ENCODE results near the gene DMRT1.
A peak's percentile ranks its signal among the peaks of the same experiment; 100 is the strongest.
"Not testable (repeated sequence)": the region's sequence is repeated elsewhere in the genome, so short reads cannot be mapped to it uniquely, and the experiment has no call there.

The DMRT1 gene

DNA sequence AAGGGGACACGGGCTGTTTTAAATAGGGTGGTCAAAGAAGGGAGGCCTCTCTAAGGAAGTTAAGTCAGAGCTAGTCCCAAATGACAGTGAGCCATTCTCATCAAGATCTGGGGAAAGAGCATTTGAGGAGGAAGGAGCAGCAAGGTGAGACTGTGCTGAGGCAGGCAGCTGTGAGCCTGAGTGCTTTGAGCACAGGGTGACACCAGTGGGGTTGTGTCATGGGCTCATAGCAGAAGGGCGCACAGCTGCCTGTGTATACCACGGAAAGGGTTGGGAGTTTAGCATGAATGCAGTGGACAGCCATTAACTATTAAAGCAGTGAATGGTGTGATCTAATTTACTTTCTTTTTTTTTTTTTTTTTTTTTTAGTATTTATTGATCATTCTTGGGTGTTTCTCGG lies 19.2 kb downstream of the DMRT1 start:
- no peak for DNase-seq

DNA sequence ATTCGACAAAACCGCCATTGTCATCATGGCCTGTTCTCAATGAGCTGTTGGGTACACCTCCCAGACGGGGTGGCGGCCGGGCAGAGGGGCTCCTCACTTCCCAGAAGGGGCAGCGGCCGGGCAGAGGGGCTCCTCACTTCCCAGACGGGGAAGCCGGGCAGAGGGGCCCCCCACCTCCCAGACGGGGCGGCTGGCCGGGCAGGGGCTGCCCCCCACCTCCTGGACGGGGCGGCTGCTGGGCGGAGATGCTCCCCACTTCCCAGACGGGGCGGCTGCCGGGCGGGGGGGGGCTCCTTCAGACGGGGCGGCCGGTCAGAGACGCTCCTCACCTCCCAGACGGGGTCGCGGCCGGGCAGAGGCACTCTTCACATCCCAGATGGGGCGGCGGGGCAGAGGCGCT lies 20.0 kb downstream of the DMRT1 start:
- DNase-seq = not testable (repeated sequence)

DNA sequence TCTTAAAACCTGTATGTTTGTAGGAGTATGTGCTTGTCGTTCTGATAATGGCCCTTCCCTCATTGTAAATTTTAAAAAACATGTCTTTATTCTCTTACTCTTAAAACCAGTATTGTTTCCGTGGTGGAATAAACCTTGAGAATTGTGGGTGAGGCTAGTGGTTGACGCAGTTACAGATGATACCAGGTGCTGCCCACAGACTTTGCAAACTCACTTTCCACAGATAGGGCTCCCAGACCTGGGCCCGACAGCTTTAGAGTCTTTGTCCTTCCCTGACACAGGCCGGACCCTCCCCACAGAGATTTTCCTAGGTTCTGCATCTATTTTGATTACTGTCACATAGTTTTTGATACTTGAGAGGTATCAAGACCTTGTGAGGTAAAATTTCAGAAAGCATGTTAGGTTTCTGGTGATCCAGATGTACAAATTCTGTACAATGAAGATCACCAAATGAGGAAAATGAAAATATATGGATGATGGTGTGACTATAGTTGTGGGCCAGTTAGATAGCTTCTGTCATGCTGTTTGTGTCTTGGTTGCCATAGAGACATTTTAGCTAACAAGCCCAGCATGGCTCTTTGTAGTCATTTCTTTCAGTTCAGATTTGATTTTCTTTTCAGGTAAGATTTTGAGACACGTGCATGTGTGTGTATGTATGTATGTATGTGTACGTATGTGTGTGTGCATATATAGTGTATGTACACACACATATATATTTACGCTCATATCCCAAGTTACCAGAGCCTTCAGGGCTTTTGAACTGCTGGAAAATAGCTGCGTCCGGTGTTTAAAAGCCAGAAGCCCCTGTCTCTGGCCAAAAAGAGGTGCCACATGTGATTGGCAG lies 33.8 kb downstream of the DMRT1 start:
- DNase-seq = no peak

DNA sequence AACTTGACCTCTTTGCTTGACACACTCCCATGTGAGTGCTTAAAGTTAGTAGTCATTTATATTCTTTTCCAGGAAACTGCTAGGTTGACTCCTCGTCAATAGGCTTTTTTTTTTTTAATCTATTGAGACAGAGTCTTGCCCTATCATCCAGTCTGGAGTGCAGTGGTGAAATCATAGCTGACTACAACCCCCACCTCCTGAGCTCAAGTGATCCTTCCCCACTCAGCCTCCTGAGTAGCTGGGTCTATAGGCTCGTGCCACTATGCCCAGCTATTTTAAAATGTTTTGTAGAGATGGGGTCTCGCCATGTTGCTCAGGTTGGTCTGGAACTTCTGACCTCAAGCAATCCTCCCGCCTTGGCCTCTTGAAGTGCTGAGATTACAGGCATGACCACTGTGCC lies 34.9 kb downstream of the DMRT1 start:
- no peak for DNase-seq

DNA sequence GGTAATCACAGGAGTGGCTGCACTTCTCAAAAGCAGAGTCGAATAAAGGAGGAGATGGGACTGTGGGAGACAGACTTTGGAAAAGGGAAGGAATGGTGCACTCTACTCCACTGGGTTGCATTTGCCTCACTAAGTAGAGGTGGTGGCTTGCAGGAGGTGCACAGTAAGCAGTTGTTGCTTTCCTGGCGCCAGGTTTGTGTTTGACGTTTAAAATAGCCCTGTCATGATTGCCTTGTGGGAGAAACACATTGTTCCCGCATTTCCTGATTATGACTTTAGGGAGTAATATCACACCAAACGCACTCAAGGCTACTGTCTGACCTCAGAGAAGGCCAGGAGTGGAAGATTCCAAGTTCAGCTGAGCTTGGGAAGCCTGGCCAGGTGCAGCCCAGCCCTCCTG lies 36.7 kb downstream of the DMRT1 start:
- no peak for DNase-seq

DNA sequence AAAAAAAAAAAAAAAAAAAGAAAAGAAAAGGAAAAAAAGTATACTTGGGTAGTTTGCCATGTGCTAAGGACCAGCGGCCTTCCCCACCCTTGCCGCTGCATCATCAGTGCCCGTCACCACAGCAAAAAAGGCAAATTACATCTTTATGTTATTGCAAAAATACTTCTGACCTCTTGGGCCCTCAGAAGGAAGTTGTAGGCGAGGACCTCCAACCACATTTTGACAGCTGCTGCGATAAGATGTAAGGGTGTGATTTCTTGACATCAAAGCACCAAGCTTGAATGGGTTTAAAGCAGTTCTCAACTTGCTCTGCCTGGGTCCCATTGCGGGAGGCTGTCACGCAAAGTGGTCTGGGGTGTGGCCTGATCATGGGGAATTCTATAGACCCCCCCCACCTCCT lies 39.2 kb downstream of the DMRT1 start:
- DNase-seq = no peak

DNA sequence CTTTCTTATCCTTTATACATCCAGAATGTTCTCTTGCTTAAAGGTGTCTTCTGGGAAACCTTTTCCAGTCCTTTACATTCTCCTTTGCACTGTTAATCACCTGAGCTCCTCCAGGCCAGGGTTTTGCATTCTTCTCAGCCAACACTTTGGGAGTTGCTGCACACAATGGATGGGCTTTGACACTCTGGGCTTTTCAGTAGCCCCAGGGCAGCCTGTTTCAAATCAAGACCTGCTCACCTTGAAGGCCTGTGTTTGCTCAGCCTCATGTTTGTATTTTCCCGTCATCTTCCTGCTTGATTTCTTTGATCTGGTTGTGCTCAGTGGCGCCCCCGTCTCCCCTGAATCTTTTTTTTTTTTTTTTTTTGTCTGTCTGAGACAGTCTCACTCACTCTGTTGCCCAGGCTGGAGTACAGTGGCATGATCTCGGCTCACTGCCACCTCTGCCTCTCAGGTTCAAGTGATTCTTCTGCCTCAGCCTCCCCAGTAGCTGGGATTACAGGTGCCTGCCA lies 41.0 kb downstream of the DMRT1 start:
- DNase-seq = no peak

DNA sequence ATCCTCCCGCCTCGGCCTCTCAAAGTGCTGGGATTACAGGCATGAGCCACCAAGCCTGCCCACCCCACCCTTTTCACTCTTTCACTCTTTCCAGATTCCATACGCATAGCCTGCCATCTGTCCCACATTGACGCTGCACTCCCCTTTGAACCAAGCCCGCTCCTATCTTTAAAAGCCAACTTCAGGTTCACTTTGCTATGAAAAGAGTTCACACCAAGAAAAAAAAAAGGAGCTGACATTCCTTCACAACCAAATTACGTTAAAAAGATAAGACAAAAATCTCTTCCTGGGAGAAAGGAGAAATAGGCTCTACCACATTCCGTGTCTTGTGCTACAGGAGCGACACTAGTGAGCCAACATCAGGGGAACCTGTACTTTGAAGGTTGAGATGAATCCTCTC lies 41.5 kb downstream of the DMRT1 start:
- DNase-seq = no peak

DNA sequence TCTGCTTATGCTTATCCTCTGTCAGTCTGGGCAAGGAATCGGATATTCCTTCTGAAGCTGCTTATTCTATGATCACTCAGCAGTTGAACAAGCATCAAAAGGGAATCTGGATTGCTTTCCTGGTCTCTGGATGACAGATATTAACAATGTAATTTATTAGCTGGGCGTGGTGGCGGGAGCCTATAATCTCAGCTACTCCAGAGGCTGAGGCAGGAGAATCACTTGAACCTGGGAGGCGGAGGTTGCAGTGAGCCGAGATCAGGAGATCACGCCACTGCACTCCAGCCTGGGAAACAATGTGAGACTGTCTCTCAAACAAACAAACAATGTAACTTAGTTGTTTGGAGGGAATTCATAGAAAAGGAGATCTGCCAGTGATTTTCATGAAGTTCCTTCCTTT lies 45.4 kb downstream of the DMRT1 start:
- DNase-seq = no peak

DNA sequence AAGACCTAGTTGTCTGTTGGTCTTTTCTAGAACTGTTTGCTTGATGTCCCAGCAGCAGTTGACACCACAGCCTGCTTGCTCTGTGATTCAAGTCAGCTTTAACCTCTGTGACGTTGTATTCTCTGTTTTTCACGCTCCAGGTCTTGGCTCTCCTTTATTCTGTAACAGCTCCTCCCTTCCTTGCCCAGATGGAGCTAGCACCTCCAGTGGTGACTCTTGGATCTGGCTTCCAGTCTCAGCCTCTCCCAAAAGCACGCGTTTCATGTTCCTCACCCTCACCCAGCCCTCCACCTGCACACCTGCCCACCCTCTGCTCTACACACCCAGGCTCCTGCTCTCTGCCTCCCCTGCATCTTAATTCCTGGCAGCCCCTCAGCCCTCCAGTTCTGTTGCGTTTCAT lies 50.6 kb downstream of the DMRT1 start:
- DNase-seq = no peak

DNA sequence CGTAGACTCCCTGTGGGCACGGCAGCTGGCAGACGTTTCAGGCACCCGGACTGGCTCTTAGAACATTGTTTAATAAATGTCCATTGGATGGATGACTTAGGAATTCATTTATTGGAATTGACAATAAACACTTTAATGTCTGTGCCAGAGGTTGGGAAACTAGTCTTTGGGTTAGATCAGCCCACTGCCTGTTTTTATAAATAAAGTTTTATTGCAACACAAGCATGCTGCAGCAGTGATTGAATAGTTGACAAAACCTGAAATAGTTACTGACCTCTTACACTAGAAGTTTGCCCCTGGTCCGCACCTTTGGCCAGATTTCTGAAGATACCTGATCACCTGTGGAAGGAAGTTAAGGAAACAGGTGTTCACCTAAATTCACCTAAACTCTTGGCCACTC lies 51.6 kb downstream of the DMRT1 start:
- DNase-seq = no peak

DNA sequence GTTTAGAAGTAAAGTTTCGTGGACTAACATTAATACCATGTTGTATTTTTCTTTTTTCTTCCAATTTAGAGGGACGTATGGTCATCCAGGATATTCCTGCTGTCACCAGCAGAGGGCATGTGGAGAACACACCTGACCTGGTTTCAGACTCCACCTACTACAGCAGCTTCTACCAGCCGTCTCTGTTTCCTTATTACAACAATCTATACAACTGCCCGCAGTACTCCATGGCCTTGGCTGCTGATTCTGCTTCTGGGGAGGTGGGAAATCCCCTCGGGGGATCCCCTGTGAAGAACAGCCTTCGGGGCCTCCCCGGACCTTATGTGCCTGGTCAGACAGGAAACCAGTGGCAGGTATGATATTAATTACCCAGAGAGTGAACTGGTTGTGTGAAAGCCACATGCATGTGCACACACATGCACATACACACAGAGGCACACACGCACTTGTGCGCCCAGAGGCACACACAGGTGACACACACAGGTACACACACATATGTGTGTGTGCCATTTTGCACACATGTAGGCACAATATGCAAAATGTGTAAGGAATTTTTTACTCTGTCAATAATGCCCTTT lies 52.4 kb downstream of the DMRT1 start:
- DNase-seq = peak; percentile 61

DNA sequence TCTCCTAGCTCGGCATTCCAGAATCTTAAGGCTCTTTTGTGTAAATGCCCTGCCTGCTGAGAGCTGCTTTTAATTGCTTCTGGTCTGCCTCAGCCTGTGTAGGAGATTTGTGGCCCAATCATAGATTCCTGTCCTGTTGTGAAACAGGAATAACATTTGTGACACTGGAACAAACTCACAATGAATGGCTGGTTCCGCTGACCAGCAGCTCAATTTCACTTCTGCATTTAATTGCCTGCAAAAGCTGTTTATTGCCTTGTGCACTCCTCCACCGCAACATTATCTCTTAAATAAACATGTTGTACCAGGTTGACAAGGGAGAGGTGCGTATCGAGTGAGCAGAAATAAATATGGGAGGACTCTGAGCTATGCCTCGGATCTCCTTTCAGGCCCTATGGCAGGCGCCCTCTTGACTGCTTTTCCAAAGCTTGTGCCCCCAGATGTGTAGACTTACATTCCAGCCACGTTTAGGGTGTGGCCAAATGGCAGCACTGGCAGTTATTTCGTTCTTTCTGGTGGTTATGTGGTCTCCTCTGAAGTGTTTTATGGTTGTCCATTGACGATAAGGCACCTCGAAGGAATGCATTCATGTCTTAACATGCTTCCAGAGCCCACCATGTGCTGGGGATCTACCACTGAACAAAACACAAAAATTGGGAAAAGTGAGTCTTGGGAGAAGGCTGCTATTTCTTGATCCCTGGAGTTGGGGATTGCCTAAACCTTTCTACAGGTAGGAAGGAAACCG lies 58.1 kb downstream of the DMRT1 start:
- peak; percentile 14 for DNase-seq

DNA sequence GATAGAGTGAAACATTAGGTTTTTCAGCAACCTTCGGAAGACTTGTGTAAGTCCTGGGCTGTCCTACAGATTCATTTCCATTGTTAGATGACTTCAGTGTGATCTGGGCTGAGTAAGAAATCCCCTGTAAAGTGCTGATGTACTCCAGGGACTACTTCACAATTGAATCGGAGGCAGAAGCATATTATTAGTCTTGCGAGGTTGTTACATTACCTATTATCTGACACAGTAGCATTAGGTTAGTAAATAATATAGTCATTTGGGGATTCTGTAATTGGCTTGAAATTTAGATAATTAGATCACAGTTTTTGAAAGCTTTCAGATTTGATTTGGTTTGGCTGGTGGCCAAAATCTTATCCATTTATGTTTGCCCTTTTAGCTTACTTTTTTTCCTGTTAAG lies 62.4 kb downstream of the DMRT1 start:
- no peak for DNase-seq

DNA sequence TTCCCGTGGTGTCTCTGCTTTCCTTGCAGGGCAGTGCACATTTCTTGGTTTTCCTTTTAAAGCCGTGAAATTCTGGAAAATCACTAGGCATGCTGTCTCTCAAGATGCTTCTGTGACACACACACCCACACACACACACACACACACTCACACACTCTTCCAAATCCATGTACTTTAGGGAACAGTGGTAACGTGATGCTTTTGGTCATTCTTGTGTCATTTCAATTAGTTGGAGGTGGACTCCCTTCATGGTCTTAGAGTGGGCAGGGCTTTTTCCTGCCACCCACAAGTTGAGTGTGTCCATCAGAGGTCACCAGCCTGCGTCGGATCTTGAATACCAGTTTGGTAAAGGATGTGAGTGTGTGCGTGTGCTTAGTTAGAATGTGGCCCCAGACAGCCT lies 64.4 kb downstream of the DMRT1 start:
- no peak for DNase-seq

DNA sequence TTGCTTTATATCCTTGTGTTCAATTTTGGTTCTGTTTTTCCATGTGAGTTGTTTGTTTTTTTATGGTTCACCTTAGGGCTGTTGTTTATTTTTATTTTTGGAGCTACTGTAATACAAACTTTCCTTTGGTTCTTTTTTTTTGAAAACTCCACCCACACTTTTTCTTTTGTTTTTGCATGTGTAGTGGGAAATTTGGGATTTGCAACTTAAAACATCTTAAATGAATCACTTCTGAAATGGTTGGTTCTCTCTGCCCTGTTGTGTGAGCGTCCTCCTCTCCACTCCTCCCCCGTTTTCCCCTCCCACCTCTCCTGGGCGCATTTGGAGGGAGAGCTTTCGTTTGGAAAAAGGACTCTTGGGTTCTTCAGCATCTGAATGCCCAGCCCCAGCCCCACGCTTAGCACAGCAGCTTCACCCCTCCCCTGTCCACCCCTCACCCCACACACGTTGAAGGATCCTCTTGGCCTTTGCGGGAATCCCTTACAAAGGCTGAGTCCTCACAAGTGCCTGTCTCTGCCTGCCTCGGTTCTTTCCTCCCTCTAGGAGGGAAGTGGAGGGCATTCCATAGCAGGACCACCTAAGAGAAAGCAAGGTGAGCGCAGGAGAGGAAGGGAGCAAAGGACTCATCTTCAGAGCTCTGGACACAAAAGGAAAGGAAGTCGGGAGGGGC lies 67.2 kb downstream of the DMRT1 start:
- no peak for DNase-seq

DNA sequence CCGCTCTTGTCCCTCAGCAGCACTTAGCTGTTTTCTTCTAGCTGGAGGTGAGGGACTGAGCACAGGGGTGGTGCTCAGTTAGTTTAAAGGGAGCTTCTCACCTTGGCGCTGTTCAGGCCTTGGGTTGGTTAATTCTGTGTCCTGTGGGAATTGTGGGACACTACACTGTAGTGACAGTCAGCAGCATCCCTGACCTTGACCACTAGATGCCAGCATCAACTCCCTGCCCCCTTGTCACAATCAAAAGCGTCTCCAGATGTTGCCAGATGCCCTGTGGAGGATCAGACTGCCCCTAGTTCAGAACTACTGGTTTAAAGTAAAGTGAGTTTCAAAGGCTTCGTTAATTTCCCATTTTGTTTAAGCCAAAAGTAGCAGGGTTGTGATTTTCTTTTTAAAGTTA lies 69.5 kb downstream of the DMRT1 start:
- no peak for DNase-seq

DNA sequence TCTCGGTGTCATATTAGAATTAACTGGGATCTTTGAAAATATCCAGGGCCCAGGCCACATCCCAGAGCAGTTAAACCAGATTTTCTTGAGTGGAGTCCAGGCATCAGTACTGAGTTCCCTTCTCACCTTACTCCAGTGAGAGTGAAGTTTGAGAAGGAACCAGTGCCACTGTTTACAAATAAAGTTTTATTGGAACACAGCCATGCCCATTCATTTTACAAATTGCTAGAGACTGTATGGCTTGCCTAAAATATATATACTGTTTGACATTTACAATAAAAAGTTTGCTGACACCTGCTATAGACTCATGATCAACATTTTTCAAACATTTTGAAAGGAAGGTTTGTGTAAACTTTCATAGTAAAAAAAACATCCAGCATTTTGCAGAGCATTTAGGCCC lies 71.3 kb downstream of the DMRT1 start:
- DNase-seq = no peak

DNA sequence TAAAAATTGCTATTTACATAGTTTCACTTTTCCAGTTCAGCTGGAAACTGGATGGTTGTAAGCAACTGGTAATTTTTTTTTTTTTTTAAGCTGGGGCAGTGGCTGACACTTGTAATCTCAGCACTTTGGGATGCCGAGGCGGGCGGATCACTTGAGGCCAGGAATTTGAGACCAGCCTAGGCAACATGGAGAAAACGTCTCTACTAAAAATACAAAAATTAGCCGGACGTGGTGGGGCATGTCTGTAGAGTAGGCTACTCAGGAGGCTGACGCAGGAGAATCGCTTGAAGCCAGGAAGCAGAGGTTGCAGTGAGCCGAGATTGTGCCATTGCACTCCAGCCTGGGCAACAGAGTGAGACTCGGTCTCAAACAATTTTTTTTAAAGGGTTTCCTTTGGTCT lies 72.0 kb downstream of the DMRT1 start:
- DNase-seq = not testable (repeated sequence)

DNA sequence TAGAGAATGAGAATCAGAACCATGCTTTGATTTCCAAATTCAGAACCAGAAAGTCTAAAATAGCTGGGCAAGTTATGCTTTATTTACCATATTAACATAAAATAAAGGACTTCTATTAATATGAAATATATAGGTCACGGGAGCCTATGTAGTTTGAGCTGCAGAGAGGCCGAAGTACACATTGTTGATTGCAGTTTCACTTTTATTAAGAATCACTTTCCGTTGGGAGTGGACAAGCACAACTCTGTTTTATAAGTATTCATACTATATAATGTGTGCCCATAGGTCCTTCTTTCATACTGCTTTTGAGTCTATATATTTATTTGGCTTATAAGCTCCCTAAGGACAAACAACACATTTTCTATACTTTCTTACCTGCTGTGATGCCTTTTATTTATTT lies 76.2 kb downstream of the DMRT1 start:
- DNase-seq = no peak

DNA sequence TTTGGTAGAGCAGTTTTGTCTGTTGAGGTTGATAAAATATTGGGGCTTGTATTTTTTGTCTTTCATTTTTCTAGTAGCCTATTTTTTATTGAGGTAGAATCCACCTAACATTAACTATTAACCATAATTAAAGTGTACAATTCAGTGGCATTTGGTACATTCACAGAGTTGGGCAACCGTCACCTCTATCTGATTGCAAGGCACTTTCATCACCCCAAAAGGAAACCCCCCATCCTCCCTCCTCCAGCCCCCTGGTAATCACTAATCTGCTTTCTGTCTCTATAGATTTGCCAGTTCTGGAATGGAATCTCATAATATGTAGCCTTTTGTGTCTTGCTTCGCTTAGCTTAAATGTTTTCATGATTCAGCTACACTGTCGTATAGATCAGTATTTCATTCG lies 79.4 kb downstream of the DMRT1 start:
- no peak for DNase-seq

DNA sequence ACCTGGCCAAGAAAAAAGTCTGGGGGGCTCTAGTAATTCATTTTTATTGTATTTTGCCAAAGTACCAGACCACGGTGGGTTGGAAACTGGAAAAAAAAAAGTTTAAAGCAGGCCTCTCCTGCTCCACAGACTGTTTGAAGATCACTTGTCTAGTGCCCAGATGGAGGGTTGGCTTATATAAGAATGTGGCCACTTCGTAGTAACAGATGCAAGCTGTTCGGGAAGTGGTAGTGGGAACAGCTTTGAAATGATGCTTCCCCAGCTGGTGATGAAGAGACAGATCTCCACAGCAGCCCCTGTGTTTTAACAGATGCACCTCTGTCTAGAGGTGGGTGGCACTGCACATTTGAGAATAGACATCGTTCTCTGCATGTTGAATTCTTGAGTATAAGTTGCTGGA lies 80.7 kb downstream of the DMRT1 start:
- no peak for DNase-seq

DNA sequence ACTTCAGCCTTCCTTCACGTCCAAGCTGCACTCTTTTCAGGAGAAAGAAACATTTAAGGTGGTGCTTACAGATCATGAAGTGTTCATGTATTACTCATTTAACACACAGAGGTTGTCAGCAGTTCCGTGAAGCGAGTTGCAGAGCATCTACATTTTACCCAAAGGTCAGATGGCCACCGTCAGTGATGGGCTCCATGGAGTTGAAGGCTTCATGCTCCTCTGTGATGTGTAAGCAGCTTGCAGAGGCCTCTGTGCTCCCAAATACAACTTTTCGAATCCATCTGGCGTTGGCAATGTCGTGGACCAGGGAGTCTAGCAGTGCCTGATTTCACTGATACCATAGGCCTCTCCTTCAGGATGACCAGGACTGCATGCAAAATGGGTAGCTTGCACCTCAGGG lies 81.2 kb downstream of the DMRT1 start:
- no peak for DNase-seq

Data from CD4-positive, alpha-beta T cell treated with Interferon gamma for 1 hour (primary cell).